Nephron progenitor cell (in vitro differentiated cells): ENCODE data around the gene CDK17.

ENCODE experiments used
- DNase-seq: peaks from one replicate; pipeline ENCODE4 v3.0.0; 2021
- H3K27ac Mint-ChIP-seq: 2 replicates; pipeline ENCODE4 v1.8.0; 2021; ENCODE audit warnings: mild to moderate bottlenecking, moderate library complexity, mixed read lengths
- H3K27me3 Mint-ChIP-seq: 2 replicates; pipeline ENCODE4 v1.8.0; 2021; ENCODE audit warnings: mild to moderate bottlenecking, low read depth, mixed read lengths; ENCODE audit not compliant: poor library complexity
- H3K36me3 Mint-ChIP-seq: 2 replicates; pipeline ENCODE4 v1.8.0; 2021; ENCODE audit warnings: low read depth, mixed read lengths
- H3K4me1 Mint-ChIP-seq: 2 replicates; pipeline ENCODE4 v1.8.0; 2021; ENCODE audit warnings: mixed read lengths
- H3K4me3 Mint-ChIP-seq: 2 replicates; pipeline ENCODE4 v1.8.0; 2021; ENCODE audit warnings: mild to moderate bottlenecking, moderate library complexity, mixed read lengths
- H3K9me3 Mint-ChIP-seq: 2 replicates; pipeline ENCODE4 v1.8.0; 2021; ENCODE audit warnings: mild to moderate bottlenecking, moderate library complexity, mixed read lengths
- TF ChIP-seq, protein P1 (sequence below): fragments of 200-600 bp; sonication (generic); IDR thresholded peaks from 2 replicates; pipeline ENCODE4 v1.5.0; 2021; ENCODE audit warnings: antibody characterized with exemption

CDK17 gene

DNA sequence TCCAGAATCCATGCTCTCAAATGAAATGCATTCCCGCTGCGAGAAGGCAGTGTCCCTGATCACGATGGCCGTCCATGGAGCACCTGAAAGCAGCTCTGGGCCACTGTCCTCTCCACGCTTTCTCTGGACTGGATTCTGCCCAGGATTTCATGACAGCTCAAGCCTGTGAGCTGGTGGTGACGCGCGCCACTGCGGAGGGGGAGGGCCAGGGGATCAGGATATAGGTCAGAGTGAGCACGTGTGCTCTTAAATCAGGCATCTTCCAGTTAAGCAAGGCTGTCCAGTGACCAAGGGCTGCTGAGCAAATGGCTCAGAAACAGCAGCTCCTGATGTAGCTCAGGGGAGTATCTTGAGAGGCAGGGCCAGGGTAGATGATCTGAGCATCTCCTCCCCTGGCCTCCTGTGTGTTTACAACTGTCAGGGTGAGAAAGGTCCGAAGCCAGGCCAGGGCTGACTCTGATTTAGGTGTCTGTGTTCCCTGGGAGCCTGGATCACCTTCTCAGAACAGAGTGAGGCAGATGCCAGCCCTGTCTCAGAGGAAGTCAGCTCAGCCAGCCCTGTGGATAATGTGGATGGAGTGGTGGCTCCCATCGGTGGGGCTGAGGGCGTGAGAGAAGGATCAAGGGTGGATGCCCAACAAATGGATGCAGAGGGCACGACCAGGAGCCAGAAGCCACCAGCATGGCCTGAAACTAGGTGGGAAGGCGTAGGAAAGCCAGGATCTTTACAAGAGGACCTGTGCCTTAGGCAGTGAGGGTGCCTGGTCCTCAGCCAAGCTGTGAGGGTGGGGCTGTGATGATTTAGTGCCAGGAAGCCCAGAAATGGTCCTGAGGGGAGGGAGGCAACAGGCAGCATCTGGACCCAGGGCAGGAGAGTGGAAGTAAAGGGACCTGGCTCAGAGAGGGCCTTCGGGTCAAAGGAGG is 150.8 kb downstream of the CDK17 start:
- Mint-ChIP-seq H3K4me3 (peak overlapping the region; percentile 56), H3K27ac (peak overlapping the region; percentile 96)
- TF ChIP-seq, protein P1, sequence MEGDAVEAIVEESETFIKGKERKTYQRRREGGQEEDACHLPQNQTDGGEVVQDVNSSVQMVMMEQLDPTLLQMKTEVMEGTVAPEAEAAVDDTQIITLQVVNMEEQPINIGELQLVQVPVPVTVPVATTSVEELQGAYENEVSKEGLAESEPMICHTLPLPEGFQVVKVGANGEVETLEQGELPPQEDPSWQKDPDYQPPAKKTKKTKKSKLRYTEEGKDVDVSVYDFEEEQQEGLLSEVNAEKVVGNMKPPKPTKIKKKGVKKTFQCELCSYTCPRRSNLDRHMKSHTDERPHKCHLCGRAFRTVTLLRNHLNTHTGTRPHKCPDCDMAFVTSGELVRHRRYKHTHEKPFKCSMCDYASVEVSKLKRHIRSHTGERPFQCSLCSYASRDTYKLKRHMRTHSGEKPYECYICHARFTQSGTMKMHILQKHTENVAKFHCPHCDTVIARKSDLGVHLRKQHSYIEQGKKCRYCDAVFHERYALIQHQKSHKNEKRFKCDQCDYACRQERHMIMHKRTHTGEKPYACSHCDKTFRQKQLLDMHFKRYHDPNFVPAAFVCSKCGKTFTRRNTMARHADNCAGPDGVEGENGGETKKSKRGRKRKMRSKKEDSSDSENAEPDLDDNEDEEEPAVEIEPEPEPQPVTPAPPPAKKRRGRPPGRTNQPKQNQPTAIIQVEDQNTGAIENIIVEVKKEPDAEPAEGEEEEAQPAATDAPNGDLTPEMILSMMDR, result no peak

DNA sequence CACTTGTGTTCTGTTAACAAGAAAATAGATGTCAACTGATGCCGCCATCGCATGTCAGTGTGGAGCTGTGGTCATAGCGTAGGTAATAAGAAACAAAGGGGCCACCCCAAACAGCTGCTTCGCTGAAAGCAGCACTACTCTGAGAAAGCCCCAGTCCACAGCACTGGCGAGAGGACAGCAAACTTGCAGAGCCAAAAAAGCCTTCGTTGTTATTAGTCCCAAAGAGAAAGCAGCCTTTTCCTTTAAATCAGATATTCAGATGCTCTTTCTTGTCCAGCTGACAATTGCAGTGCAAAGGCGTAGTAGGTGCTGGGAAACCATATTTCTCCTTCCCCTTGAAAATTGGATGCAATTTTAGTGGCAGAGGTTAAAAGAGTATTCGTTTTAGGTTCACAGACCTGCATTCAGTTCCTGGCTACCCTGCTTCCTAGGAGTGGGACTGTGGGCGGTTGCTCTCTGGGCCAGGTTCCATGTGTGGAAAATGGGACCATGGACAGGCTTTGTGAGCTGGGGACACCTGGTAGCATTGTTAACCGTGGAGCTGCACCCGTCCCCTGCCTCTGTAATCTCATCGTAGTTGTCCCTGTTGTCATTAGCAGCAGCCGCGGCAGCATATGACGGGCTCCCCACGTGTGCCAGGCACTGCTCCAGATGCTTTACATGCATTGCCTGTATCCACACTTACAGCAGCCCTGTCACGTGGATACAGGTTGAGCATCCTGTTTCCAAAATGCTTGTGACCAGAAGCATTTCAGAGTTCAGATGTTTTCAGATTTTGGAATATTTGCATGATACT is 151.9 kb downstream of the CDK17 start:
- Mint-ChIP-seq H3K27ac (peak overlapping the region; percentile 96), H3K4me1 (peaks cover 62% of the 10 kb centered on the region), H3K9me3 (no peaks in the 10 kb centered on the region), H3K4me3 (no peak overlapping the region), H3K36me3 (peaks cover 69% of the 10 kb centered on the region), H3K27me3 (no peaks in the 10 kb centered on the region)
- no peak for DNase-seq
- TF ChIP-seq, protein P1, result no peak

More for the DNA sequence above, 150.8 kb downstream of the CDK17 start:
- H3K36me3 Mint-ChIP-seq, result peaks cover 73% of the 10 kb centered on the region
- no peaks in the 10 kb centered on the region for H3K9me3 Mint-ChIP-seq
- H3K4me1 Mint-ChIP-seq, result peaks cover 58% of the 10 kb centered on the region
- no peaks in the 10 kb centered on the region for H3K27me3 Mint-ChIP-seq
- peak; percentile 70 for DNase-seq

DNA sequence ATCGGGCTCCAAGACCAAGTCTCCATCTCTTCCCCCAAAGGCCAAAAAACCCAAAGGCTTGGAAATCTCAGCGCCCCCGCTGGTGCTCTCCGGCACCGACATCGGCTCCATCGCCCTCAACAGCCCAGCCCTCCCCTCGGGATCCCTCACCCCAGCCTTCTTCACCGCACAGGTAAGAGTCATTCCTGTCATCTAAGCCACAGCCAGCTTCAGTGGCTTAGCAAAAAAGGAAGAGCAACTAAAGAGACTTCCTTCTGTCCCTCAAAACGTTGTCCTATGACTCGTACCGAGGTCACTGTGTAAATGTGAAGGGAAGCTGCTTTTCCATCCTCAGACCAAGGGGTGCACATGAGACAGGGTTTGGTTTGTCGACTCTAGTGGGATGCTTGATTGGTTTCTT is 152.7 kb downstream of the CDK17 start:
- H3K27me3 Mint-ChIP-seq, result no peaks in the 10 kb centered on the region
- no peaks in the 10 kb centered on the region for H3K9me3 Mint-ChIP-seq
- peaks cover 62% of the 10 kb centered on the region for H3K4me1 Mint-ChIP-seq
- TF ChIP-seq, protein P1, result no peak
- no peak for DNase-seq
- H3K27ac Mint-ChIP-seq, result peak overlapping the region; percentile 89
- H3K4me3 Mint-ChIP-seq, result no peak overlapping the region
- peaks cover 71% of the 10 kb centered on the region for H3K36me3 Mint-ChIP-seq

DNA sequence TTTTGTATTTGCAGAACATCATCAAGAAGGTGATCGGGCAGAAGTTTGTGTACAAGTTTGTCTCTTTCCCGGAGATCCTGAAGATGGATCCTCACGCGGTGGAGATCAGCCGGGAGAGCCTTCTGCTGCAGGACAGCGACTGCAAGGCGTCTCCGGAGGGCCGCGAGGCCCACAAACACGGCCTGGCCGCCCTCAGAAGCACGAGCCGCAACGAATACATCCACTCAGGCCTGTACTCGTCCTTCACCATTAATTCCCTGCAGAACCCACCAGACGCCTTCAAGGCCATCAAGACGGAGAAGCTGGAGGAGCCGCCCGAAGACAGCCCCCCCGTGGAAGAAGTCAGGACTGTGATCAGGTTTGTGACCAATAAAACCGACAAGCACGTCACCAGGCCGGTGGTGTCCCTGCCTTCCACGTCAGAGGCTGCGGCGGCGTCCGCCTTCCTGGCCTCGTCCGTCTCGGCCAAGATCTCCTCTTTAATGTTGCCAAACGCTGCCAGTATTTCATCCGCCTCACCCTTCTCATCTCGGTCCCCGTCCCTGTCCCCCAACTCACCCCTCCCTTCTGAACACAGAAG is 153.2 kb downstream of the CDK17 start:
- Mint-ChIP-seq H3K4me1 (peaks cover 62% of the 10 kb centered on the region), H3K4me3 (no peak overlapping the region), H3K36me3 (peaks cover 66% of the 10 kb centered on the region), H3K27me3 (no peaks in the 10 kb centered on the region), H3K9me3 (no peaks in the 10 kb centered on the region), H3K27ac (peak overlapping the region; percentile 82)
- TF ChIP-seq, protein P1, result no peak
- no peak for DNase-seq

DNA sequence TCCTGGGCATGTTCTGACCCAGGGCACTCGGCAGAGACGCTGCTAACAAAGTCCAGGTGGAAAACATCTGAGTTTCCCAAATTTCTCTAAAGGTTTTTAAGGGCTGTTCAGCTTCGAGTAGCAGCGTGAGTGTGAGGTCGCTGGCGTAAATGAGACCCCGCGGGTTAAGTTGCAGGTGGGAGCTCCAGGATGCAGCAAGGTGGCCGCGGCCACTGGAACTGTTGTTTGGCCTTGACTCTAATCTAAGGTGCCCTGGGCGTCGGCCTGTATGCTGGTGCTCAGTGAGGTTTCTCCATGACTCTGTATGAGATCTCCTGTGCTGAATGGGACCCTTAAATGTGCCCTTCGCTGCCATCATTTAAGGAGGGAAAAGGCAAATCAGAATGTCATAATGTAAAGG is 155.4 kb downstream of the CDK17 start:
- no peak for DNase-seq
- Mint-ChIP-seq H3K36me3 (peaks cover 44% of the 10 kb centered on the region), H3K9me3 (no peaks in the 10 kb centered on the region), H3K4me1 (peaks cover 57% of the 10 kb centered on the region), H3K4me3 (no peak overlapping the region), H3K27ac (peak overlapping the region; percentile 64), H3K27me3 (no peaks in the 10 kb centered on the region)
- TF ChIP-seq, protein P1, result no peak
